HEK293 (cell line): ENCODE measurements around the gene PPIL6.

Source experiments
- CTCF ChIA-PET: fragments of 350-600 bp; formaldehyde crosslinking; extraction: SDS; loops from one replicate; lab custom pipeline; 2021; ENCODE audit warnings: antibody characterized with exemption; lab: Yijun Ruan, JAX
- POLR2A ChIA-PET: fragments of 300-600 bp; formaldehyde crosslinking; extraction: SDS; loops from one replicate; lab custom pipeline; 2020; ENCODE audit warnings: antibody characterized with exemption, inconsistent platforms; lab: Yijun Ruan, JAX
- H3K27ac ChIP-seq: fragments of 200-500 bp; sonication (Bioruptor generic); 2 replicates; pipeline ENCODE4 v1.5.1; 2014; ENCODE audit warnings: low read depth, low read length, control low read depth, inconsistent platforms; ENCODE audit errors: extremely low read depth
- H3K36me3 ChIP-seq, 2 experiments: fragments of 200-500 bp in 1 of 2; sonication (Bioruptor generic) in 1 of 2; 1 replicate in 1 of 2; 2 replicates in 1 of 2; pipeline ENCODE4 v1.5.1; 2014 to 2017; ENCODE audit warnings: inconsistent platforms in 2 of 2, low read length in 2 of 2; ENCODE audit not compliant: control insufficient read depth in 2 of 2, insufficient read depth in 1 of 2
- H3K4me1 ChIP-seq: fragments of 200-500 bp; sonication (Bioruptor generic); 2 replicates; pipeline ENCODE4 v1.5.1; 2014; ENCODE audit warnings: mild to moderate bottlenecking, low read length, inconsistent platforms; ENCODE audit not compliant: control insufficient read depth, insufficient read depth
- H3K4me3 ChIP-seq: 2 replicates; pipeline ENCODE4 v1.5.1; 2011; ENCODE audit warnings: low read depth, mild to moderate bottlenecking, control low read depth, low read length, moderate library complexity
- H3K9me3 ChIP-seq: fragments of 200-500 bp; sonication (Bioruptor generic); 2 replicates; pipeline ENCODE4 v1.5.1; 2014; ENCODE audit warnings: low read depth, low read length, inconsistent platforms; ENCODE audit not compliant: control insufficient read depth, insufficient read depth
- HOXD13 ChIP-seq: sonication (generic); formaldehyde crosslinking; IDR thresholded peaks from 2 replicates; pipeline ENCODE4 v1.8.0; 2022; ENCODE audit warnings: missing genetic modification reagents, borderline replicate concordance
- IKZF3 ChIP-seq: fragments of 450-650 bp; IDR thresholded peaks from 2 replicates; pipeline ENCODE4 v1.5.0; 2018; ENCODE audit warnings: missing biosample characterization, mild to moderate bottlenecking, missing genetic modification characterization, moderate library complexity
- RBAK ChIP-seq: fragments of 450-650 bp; formaldehyde crosslinking; IDR thresholded peaks from 2 replicates; pipeline ENCODE4 v1.5.1; 2016; ENCODE audit warnings: missing biosample characterization, missing genetic modification characterization
- REPIN1 ChIP-seq: fragments of 450-650 bp; formaldehyde crosslinking; IDR thresholded peaks from 2 replicates; pipeline ENCODE4 v1.5.1; 2017; ENCODE audit warnings: missing biosample characterization, missing genetic modification characterization, low read depth
- ZFP69B ChIP-seq: fragments of 450-650 bp; formaldehyde crosslinking; IDR thresholded peaks from 2 replicates; pipeline ENCODE4 v1.5.1; 2016; ENCODE audit warnings: missing biosample characterization, missing genetic modification characterization
- ZNF2 ChIP-seq: fragments of 450-650 bp; formaldehyde crosslinking; IDR thresholded peaks from 2 replicates; pipeline ENCODE4 v1.5.1; 2016; ENCODE audit warnings: missing biosample characterization, missing genetic modification characterization
- ZNF214 ChIP-seq: fragments of 450-650 bp; formaldehyde crosslinking; IDR thresholded peaks from 2 replicates; pipeline ENCODE4 v1.5.1; 2017; ENCODE audit warnings: missing biosample characterization, mild to moderate bottlenecking, missing genetic modification characterization, borderline replicate concordance
- ZNF23 ChIP-seq: fragments of 450-650 bp; formaldehyde crosslinking; IDR thresholded peaks from 2 replicates; pipeline ENCODE4 v1.5.1; 2016; ENCODE audit warnings: missing biosample characterization, missing genetic modification characterization, borderline replicate concordance
- ZNF391 ChIP-seq: fragments of 450-650 bp; formaldehyde crosslinking; IDR thresholded peaks from 2 replicates; pipeline ENCODE4 v1.5.1; 2016; ENCODE audit warnings: low read depth, missing biosample characterization, missing genetic modification characterization, borderline replicate concordance
- ZNF394 ChIP-seq: fragments of 450-650 bp; formaldehyde crosslinking; IDR thresholded peaks from 2 replicates; pipeline ENCODE4 v1.5.1; 2016; ENCODE audit warnings: missing biosample characterization, missing genetic modification characterization, mild to moderate bottlenecking, moderate library complexity, borderline replicate concordance
- ZNF404 ChIP-seq: fragments of 450-650 bp; formaldehyde crosslinking; IDR thresholded peaks from 2 replicates; pipeline ENCODE4 v1.5.1; 2017; ENCODE audit warnings: missing biosample characterization, missing genetic modification characterization
- ZNF433 ChIP-seq: fragments of 450-650 bp; formaldehyde crosslinking; IDR thresholded peaks from 2 replicates; pipeline ENCODE4 v1.5.1; 2016; ENCODE audit warnings: missing biosample characterization, missing genetic modification characterization, low read depth
- ZNF529 ChIP-seq: fragments of 450-650 bp; formaldehyde crosslinking; IDR thresholded peaks from 2 replicates; pipeline ENCODE4 v1.5.1; 2017; ENCODE audit warnings: missing genetic modification characterization, missing biosample characterization; ENCODE audit not compliant: insufficient replicate concordance
- ZNF530 ChIP-seq: fragments of 450-650 bp; formaldehyde crosslinking; IDR thresholded peaks from 2 replicates; pipeline ENCODE4 v1.5.1; 2016; ENCODE audit warnings: low read depth, missing biosample characterization, missing genetic modification characterization
- ZNF558 ChIP-seq: fragments of 450-650 bp; formaldehyde crosslinking; IDR thresholded peaks from 2 replicates; pipeline ENCODE4 v1.5.1; 2016; ENCODE audit warnings: missing biosample characterization, missing genetic modification characterization
- ZNF561 ChIP-seq: fragments of 450-650 bp; IDR thresholded peaks from 2 replicates; pipeline ENCODE4 v1.5.1; 2018; ENCODE audit warnings: missing biosample characterization, missing genetic modification characterization, borderline replicate concordance
- ZNF654 ChIP-seq: fragments of 450-650 bp; formaldehyde crosslinking; IDR thresholded peaks from 2 replicates; pipeline ENCODE4 v1.5.1; 2016; ENCODE audit warnings: low read depth, missing biosample characterization, missing genetic modification characterization
- TF ChIP-seq, protein P1 (sequence below): fragments of 450-650 bp; formaldehyde crosslinking; IDR thresholded peaks from 2 replicates; pipeline ENCODE4 v1.5.1; 2017; ENCODE audit warnings: missing biosample characterization, missing genetic modification characterization
- TF ChIP-seq, protein P2 (sequence below): fragments of 450-650 bp; formaldehyde crosslinking; IDR thresholded peaks from 2 replicates; pipeline ENCODE4 v1.5.1; 2016; ENCODE audit warnings: missing biosample characterization, missing genetic modification characterization
- TF ChIP-seq, protein P3 (sequence below): fragments of 450-650 bp; formaldehyde crosslinking; IDR thresholded peaks from 2 replicates; pipeline ENCODE4 v1.5.1; 2017; ENCODE audit warnings: missing biosample characterization, missing genetic modification characterization
- TF ChIP-seq, protein P4 (sequence below): fragments of 450-650 bp; formaldehyde crosslinking; IDR thresholded peaks from 2 replicates; pipeline ENCODE4 v1.5.1; 2016; ENCODE audit warnings: missing biosample characterization, missing genetic modification characterization
- TF ChIP-seq, protein P5 (sequence below): fragments of 450-650 bp; formaldehyde crosslinking; IDR thresholded peaks from 2 replicates; pipeline ENCODE4 v1.5.1; 2016; ENCODE audit warnings: missing biosample characterization, missing genetic modification characterization
- TF ChIP-seq, protein P6 (sequence below): fragments of 450-650 bp; formaldehyde crosslinking; conservative IDR thresholded peaks from 2 replicates; pipeline ENCODE4 v1.5.1; 2016; ENCODE audit warnings: low read depth, missing biosample characterization, missing genetic modification characterization

Gene PPIL6

DNA sequence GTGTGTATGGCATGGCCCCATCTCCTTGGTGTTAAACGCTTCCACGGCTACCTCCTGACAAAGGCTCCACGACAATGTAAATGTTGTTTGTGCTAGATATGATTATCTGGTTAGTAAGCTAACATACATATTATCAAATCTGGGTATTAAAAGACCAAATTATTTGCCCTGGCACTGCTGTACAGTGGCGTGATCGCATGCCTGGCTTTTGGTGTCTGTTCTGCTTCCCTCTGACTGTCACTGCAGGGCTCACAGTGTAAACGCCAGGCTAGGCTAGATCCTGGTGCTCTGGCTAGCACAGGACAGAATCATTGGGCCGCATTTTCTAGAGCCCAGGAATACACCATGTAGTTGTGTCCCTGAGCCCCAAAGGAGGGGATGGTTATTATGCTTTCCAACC lies 96.9 kb downstream of the PPIL6 start:
- H3K4me3 ChIP-seq = no peak overlapping the region
- no peaks in the 10 kb centered on the region for H3K9me3 ChIP-seq
- ChIA-PET POLR2A (no interaction called here), CTCF (no interaction called here)
- no peaks in the 10 kb centered on the region for H3K4me1 ChIP-seq
- H3K36me3 ChIP-seq = peaks cover 0 to 12% of the 10 kb centered on the region in 2 experiments; a peak in 1 of 3 replicates
- TF ChIP-seq RBAK (tag by site-specific recombination) = no peak
- no peak for TF ChIP-seq ZNF23 (tag by site-specific recombination)
- TF ChIP-seq, protein P1, sequence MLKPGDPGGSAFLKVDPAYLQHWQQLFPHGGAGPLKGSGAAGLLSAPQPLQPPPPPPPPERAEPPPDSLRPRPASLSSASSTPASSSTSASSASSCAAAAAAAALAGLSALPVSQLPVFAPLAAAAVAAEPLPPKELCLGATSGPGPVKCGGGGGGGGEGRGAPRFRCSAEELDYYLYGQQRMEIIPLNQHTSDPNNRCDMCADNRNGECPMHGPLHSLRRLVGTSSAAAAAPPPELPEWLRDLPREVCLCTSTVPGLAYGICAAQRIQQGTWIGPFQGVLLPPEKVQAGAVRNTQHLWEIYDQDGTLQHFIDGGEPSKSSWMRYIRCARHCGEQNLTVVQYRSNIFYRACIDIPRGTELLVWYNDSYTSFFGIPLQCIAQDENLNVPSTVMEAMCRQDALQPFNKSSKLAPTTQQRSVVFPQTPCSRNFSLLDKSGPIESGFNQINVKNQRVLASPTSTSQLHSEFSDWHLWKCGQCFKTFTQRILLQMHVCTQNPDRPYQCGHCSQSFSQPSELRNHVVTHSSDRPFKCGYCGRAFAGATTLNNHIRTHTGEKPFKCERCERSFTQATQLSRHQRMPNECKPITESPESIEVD (tag by site-specific recombination) = no peak
- TF ChIP-seq, protein P2, sequence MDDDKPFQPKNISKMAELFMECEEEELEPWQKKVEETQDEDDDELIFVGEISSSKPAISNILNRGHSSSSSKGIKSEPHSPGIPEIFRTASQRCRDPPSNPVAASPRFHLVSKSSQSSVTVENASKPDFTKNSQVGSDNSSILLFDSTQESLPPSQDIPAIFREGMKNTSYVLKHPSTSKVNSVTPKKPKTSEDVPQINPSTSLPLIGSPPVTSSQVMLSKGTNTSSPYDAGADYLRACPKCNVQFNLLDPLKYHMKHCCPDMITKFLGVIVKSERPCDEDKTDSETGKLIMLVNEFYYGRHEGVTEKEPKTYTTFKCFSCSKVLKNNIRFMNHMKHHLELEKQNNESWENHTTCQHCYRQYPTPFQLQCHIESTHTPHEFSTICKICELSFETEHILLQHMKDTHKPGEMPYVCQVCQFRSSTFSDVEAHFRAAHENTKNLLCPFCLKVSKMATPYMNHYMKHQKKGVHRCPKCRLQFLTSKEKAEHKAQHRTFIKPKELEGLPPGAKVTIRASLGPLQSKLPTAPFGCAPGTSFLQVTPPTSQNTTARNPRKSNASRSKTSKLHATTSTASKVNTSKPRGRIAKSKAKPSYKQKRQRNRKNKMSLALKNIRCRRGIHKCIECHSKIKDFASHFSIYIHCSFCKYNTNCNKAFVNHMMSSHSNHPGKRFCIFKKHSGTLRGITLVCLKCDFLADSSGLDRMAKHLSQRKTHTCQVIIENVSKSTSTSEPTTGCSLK (tag by site-specific recombination) = no peak
- TF ChIP-seq HOXD13 (CRISPR knock-in tag) = no peak
- TF ChIP-seq, protein P3, sequence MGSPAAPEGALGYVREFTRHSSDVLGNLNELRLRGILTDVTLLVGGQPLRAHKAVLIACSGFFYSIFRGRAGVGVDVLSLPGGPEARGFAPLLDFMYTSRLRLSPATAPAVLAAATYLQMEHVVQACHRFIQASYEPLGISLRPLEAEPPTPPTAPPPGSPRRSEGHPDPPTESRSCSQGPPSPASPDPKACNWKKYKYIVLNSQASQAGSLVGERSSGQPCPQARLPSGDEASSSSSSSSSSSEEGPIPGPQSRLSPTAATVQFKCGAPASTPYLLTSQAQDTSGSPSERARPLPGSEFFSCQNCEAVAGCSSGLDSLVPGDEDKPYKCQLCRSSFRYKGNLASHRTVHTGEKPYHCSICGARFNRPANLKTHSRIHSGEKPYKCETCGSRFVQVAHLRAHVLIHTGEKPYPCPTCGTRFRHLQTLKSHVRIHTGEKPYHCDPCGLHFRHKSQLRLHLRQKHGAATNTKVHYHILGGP (tag by site-specific recombination) = no peak
- TF ChIP-seq ZFP69B = no peak
- no peak for TF ChIP-seq ZNF654 (tag by site-specific recombination)
- no peak for TF ChIP-seq ZNF558
- no peak for TF ChIP-seq ZNF529 (tag by site-specific recombination)
- TF ChIP-seq ZNF561 = no peak
- TF ChIP-seq, protein P4, sequence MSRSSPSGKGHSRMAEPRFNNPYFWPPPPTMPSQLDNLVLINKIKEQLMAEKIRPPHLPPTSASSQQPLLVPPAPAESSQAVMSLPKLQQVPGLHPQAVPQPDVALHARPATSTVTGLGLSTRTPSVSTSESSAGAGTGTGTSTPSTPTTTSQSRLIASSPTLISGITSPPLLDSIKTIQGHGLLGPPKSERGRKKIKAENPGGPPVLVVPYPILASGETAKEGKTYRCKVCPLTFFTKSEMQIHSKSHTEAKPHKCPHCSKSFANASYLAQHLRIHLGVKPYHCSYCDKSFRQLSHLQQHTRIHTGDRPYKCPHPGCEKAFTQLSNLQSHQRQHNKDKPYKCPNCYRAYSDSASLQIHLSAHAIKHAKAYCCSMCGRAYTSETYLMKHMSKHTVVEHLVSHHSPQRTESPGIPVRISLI (tag by site-specific recombination) = no peak
- no peak for TF ChIP-seq REPIN1
- H3K27ac ChIP-seq = no peak overlapping the region

DNA sequence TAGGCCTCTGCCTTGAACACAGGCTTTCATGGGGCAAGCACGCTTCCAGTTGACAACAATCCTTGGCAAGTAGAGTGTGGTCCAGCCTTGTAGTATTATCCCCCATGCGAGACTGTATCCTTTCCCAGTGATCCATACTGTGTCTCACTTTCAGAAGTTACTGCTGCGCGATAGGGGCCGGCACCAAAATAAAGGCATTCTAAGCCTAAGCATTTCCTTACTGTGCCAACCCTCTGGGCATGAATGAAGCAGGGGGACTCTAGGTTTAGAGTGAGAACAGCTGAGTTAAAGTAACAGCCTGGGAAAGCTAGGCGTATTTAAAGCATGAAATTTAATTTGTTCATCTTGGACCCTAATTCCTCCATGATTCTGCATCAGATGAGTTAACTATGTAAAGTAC lies 97.5 kb downstream of the PPIL6 start:
- Histone ChIP-seq H3K27ac (no peak overlapping the region), H3K4me1 (no peaks in the 10 kb centered on the region), H3K4me3 (no peak overlapping the region), H3K9me3 (no peaks in the 10 kb centered on the region), H3K36me3 (peaks cover 0 to 12% of the 10 kb centered on the region in 2 experiments; a peak in 1 of 3 replicates)
- ChIA-PET CTCF (no interaction called here), POLR2A (no interaction called here)
- TF ChIP-seq ZNF433 (tag by site-specific recombination) (no peak), ZNF530 (tag by site-specific recombination) (no peak), ZNF2 (no peak), IKZF3 (tag by site-specific recombination) (no peak), ZNF394 (tag by site-specific recombination) (no peak), ZNF404 (tag by site-specific recombination) (no peak), ZNF391 (tag by site-specific recombination) (no peak), ZNF214 (tag by site-specific recombination) (no peak)
- TF ChIP-seq, protein P5, sequence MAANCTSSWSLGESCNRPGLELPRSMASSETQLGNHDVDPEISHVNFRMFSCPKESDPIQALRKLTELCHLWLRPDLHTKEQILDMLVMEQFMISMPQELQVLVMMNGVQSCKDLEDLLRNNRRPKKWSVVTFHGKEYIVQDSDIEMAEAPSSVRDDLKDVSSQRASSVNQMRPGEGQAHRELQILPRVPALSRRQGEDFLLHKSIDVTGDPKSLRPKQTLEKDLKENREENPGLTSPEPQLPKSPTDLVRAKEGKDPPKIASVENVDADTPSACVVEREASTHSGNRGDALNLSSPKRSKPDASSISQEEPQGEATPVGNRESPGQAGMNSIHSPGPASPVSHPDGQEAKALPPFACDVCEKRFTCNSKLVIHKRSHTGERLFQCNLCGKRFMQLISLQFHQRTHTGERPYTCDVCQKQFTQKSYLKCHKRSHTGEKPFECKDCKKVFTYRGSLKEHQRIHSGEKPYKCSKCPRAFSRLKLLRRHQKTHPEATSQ (tag by site-specific recombination) = no peak
- TF ChIP-seq, protein P6, sequence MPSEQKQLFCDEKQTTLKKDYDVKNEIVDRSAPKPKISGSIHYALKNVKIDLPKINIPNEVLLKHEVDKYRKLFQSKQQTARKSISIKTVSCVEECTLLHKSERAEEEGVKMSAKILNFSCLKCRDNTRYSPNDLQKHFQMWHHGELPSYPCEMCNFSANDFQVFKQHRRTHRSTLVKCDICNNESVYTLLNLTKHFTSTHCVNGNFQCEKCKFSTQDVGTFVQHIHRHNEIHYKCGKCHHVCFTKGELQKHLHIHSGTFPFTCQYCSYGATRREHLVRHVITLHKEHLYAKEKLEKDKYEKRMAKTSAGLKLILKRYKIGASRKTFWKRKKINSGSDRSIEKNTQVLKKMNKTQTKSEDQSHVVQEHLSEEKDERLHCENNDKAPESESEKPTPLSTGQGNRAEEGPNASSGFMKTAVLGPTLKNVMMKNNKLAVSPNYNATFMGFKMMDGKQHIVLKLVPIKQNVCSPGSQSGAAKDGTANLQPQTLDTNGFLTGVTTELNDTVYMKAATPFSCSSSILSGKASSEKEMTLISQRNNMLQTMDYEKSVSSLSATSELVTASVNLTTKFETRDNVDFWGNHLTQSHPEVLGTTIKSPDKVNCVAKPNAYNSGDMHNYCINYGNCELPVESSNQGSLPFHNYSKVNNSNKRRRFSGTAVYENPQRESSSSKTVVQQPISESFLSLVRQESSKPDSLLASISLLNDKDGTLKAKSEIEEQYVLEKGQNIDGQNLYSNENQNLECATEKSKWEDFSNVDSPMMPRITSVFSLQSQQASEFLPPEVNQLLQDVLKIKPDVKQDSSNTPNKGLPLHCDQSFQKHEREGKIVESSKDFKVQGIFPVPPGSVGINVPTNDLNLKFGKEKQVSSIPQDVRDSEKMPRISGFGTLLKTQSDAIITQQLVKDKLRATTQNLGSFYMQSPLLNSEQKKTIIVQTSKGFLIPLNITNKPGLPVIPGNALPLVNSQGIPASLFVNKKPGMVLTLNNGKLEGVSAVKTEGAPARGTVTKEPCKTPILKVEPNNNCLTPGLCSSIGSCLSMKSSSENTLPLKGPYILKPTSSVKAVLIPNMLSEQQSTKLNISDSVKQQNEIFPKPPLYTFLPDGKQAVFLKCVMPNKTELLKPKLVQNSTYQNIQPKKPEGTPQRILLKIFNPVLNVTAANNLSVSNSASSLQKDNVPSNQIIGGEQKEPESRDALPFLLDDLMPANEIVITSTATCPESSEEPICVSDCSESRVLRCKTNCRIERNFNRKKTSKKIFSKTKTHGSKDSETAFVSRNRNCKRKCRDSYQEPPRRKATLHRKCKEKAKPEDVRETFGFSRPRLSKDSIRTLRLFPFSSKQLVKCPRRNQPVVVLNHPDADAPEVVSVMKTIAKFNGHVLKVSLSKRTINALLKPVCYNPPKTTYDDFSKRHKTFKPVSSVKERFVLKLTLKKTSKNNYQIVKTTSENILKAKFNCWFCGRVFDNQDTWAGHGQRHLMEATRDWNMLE (tag by site-specific recombination) = no peak
